NCI-H226 (cell line): ENCODE measurements around the gene LCE1E.

ENCODE experiments used
- DNase-seq: peaks from one replicate; pipeline ENCODE4 v3.0.0-alpha.2; 2015

The LCE1E gene, protein sequence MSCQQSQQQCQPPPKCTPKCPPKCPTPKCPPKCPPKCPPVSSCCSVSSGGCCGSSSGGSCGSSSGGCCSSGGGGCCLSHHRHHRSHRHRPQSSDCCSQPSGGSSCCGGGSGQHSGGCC

GRCh38 chr1:152786077-152786476 lies at the start of gene LCE1E:
TSS of gene LCE1E (plus strand) at chr1:152786257. CDS start at chr1:152787300, 1,043 bp downstream.
- no peak for DNase-seq

GRCh38 chr1:152737997-152738396 lies 48.1 kb upstream of the LCE1E start:
- no peak for DNase-seq

GRCh38 chr1:152739841-152740240 lies 46.2 kb upstream of the LCE1E start:
- no peak for DNase-seq

DNA sequence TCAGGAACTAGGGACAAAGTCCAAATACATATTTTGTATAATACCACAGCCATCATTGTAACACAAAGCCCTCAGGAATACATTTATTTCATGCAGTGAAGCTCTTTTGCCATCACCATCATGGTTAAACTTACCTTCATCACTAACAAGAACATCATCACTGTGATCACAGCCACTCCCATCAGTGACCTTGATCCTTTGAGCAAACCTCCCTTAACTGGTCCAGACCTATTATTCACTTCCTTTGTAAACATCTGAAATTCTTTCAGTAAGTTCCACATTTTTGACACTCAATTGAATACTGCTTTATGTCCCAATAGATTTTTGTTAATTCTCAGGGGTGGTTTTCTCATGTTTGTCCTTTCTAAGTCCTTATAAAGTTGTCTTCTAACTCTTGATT lies 44.4 kb upstream of the LCE1E start:
- no peak for DNase-seq

- DNase-seq, result no peak
Observed at GRCh38 chr1:152743371-152744145, 42.5 kb upstream of the LCE1E start.

DNA sequence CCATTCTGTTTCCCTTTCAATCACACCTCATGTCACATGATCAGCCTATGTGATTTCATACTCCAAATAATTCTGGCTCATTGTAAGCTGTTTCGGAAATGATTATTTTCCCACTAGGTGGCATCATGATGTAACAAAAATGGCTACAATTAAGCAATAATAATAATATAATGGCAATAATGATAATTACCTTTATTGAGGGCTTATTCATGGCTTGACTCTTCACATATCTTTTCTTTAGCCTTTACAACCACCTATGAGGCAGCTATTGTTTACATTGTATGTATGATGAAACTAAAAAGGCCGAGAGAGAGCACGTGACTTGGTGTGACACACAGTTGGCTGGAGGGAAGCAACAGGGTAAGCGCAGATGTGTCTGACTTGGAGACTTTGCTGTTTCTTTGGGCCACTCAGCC lies 40.8 kb upstream of the LCE1E start:
- DNase-seq, result no peak

DNA sequence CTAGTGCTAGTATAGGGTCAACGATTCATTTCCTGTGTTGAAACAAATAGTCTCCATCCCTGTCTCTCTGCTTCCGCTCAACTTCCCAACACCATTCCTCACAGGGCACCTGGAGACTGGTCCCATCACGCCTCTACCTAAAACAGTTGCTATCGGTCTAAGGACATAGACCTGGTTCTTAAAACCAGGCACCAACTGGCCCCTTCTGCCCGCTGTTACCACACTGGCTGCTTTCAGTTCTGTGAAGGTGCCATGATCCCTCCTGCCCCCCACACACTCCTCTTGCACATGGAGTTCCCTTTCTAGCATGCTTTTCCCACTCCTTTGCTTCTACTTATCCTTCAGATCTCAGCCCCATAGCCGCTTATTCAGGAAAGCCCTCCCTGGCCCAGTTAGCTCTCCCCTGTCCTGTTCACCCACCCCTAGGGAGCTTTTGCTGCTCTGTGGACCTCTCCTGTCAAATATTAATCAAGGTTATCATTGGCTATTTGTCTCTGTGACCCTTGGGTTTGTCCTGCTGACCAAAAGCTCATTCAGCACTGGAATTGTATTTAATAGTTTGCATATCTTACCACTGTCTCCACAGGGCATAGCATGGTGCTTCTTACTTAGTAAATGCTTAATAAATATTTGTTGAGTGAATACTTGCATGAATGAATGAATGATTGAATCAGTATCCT lies 40.2 kb upstream of the LCE1E start:
- no peak for DNase-seq

DNA sequence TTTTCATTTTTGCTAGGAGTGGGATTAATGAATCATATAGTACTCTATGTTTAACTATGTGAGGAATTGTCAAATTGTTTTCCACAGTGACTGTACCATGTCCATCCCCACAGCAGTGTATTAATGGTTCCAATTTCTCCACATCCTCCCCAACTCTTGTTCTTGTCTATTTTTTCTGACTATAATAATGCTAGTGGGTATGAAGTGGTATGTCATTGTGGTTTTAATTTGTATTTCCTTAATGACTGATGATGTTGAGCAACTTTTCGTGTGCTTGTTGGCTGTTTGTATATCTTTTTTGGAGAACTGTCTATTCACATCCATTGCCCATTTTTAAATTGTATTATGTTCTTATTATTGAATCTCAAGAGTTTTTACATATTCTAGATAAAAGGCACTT lies 38.2 kb upstream of the LCE1E start:
- no peak for DNase-seq

DNA sequence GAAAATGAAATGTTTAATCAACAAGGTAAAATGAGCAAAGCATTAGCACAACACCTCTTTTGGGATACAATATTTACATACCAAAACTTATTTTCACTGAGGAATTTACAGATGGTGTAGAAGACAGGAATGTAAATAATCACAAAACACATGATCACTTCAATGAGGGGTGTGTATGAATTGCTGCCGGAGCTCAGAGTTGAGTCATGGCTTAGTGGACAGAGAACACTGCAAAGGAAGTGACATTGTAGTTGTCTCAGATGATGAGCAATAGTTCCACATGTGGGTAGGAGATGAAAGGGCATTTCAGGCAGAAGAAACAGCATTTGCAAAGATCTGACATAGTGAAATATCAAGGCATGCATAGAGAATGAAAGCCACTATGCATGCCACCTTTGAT lies 33.8 kb upstream of the LCE1E start:
- peak; percentile 18 for DNase-seq

- DNase-seq, result no peak
Observed at GRCh38 chr1:152753586-152753985, 32.5 kb upstream of the LCE1E start.

DNA sequence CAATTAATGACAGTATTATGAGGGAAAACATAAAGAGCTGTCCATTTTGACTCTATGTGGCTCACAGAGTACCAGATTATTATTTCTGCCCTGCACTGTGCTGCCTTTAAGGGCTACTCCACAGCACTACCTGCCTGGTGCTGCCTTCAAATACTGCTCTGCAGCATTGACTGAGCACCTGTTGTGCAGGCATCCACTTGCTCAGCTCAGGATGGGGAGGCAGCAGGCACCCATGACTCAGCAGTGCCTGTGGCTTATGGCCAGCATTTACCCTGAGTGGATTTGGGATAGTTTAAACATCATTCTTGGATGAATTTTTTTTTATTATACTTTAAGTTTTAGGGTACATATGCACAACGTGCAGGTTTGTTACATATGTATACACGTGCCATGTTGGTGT lies 29.2 kb upstream of the LCE1E start:
- DNase-seq, result no peak

- DNase-seq, result no peak
Observed at GRCh38 chr1:152757747-152758146, 28.3 kb upstream of the LCE1E start, which contains the start of gene KPRP. TSS of gene KPRP (plus strand) at chr1:152758025. CDS start at chr1:152759589, 1,564 bp downstream.

DNA sequence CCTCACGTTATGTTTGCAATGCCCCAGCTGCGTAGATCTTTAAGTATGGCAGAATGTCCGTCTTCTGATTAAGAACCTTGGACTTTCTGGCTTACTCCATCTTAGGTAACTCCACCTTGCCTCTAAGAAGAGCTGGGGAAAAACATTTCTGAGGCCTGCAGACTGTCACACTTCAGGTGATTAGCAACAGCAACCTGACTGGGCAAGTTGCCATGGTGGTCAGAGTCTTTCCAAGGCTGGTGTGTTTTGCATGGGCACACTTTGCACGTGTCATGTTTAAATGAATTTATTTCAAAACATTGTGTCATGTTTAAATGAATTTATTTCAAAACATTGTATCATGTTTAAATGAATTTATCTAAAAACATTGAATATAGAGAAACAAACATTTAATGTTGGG lies 27.4 kb upstream of the LCE1E start:
- no peak for DNase-seq

DNA sequence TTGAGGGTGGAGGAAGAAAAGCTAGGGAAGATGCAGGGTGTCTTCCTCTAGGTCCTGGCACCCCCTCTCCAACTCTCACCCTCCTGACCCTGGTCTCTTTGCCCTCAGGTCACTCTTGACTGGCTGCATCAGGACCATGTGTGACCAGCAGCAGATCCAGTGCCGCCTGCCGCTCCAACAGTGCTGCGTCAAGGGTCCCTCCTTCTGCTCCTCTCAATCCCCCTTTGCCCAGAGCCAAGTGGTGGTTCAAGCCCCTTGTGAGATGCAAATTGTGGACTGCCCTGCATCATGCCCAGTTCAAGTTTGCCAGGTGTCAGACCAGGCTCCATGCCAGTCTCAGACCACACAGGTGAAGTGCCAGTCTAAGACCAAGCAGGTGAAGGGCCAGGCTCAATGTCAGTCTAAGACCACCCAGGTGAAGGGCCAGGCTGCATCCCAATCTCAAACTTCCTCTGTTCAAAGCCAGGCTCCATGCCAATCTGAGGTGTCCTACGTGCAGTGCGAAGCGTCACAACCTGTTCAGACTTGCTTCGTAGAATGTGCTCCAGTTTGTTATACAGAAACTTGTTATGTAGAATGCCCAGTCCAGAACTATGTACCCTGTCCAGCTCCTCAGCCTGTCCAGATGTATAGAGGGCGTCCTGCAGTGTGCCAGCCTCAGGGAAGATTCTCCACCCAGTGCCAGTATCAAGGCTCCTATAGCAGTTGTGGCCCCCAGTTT lies 26.4 kb upstream of the LCE1E start:
- DNase-seq, result no peak

GRCh38 chr1:152760551-152761190 lies 25.4 kb upstream of the LCE1E start:
- no peak for DNase-seq

DNA sequence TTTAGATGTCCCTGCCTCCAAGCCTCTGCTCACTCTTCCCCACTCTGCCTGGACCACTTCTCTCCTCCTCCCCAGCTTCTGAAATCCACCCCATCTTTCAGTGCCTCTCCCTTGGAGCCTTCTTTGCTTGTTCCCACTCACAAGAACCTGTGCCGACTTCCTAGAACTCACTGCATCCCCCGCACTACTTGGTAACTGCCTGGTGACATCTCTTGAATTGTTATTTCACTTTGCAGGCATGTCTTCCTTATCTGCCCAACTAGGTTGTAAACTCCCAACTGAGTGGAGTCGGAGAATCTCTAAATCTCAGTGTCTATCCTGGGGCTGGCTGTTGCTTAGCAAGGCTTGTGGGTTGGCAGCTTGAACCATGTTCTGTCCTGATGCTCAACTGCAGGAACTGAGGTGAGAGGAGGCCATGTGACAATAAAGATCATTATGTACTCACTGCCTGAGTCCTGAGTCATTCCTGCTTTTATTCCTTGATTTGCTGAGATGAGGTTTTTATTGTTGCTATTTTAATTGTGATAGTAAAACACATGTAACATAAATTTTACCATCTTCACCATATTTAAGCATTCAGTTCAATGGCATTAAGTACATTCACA lies 24.3 kb upstream of the LCE1E start:
- DNase-seq, result no peak

- no peak for DNase-seq
Observed at GRCh38 chr1:152768847-152769533, 17.1 kb upstream of the LCE1E start.

DNA sequence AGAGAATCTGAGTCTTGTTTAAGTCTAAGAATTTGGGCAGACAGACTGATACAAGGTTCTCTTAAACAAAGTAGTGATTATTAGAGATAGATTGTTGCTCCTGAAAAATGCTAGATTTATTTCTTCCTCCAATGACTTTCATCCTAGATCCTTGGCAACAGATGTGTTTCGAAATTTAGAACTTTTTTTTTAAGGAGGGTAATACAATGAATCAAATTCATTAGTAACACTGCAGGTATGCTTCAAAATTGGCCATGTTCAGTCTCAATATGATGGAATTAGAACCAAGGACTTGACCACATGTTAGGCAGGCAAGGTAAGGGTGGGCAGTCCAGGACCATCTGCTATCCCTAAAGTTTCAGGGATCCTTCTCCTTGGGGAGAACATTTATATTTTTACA lies 15.6 kb upstream of the LCE1E start:
- no peak for DNase-seq

DNA sequence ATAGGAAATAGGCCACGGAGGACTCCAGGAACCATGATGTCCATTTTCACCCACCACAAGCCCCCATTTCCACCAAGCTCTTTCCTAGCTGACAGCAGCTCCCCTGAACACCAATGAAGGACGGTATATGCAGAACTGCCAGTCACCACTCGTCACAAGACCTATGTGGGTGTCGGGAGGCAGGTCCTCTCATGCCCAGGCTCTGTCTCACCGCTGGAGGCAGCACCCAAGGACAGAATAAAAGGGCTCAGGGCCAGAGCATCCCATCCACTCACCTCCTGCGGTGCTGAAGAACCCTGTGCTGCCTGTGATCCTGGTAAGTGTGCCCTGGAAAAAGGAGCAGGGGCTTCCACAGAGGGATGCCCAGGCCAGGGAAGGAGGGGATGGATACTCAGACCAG lies 11.2 kb upstream of the LCE1E start, which contains the start of gene LCE1F:
TSS of gene LCE1F (plus strand) at position 266 of the 400 bp plus-strand sequence. CDS start 1,232 bp downstream, outside the sequence.
- no peak for DNase-seq

DNA sequence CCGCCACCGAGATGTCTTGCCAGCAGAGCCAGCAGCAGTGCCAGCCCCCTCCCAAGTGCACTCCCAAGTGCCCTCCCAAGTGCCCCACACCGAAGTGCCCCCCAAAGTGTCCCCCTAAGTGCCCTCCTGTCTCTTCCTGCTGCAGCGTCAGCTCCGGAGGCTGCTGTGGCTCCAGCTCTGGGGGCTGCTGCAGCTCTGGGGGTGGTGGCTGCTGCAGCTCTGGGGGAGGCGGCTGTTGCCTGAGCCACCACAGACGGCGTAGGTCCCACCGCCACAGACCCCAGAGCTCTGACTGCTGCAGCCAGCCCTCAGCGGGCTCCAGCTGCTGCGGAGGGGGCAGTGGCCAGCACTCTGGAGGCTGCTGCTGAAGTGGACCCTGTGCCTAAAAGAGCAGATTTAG lies 9.7 kb upstream of the LCE1E start:
- no peak for DNase-seq

GRCh38 chr1:152777510-152778137 lies 8.4 kb upstream of the LCE1E start:
- DNase-seq, result no peak
